ENCODE data around the gene TREM1. TPM values are rescaled to one million over a fixed set of nuclear protein-coding genes. Genes with fewer than 3 reads are reported as not detected.

The TREM1 gene
- polyA plus RNA-seq, 1 donor (not counting 4 experiments of a cell fraction or from before 2014, with no cell fraction given) = not detected

- Histone ChIP-seq H3K27me3 (ENCODE audit: control insufficient read depth, extremely low read depth, insufficient read depth, low read length) (peaks cover 5% of the 10 kb centered on the region), H3K9ac (ENCODE audit: control insufficient read depth, extremely low read depth, insufficient read depth, low read length) (no peak overlapping the region), H3K4me1 (ENCODE audit: control insufficient read depth, extremely low read depth, insufficient read depth, low read length) (no peaks in the 10 kb centered on the region), H3K9me1 (ENCODE audit: control insufficient read depth, extremely low read depth, insufficient read depth, low read length) (no peaks in the 10 kb centered on the region), H3K79me2 (ENCODE audit: control insufficient read depth, insufficient read depth, low read length) (no peaks in the 10 kb centered on the region), H2AFZ (ENCODE audit: control insufficient read depth, low read length) (no peak overlapping the region), H3K4me3 (ENCODE audit: control insufficient read depth in 2 of 3, extremely low read depth in 1 of 3, insufficient read depth in 2 of 3, low read depth in 1 of 3, low read length in 3 of 3) (no peak overlapping the region), H3K27ac (ENCODE audit: control insufficient read depth, insufficient read depth, low read length) (no peak overlapping the region), H3K4me2 (ENCODE audit: control insufficient read depth, extremely low read depth, insufficient read depth, low read depth, low read length) (no peak overlapping the region), H3K36me3 (ENCODE audit: control insufficient read depth in 2 of 2, extremely low read depth in 1 of 2, insufficient read depth in 2 of 2, low read length in 2 of 2) (no peaks in the 10 kb centered on the region), H4K20me1 (ENCODE audit: control insufficient read depth, extremely low read depth, insufficient read depth, low read length) (no peaks in the 10 kb centered on the region), H3K9me3 (ENCODE audit: control insufficient read depth, low read depth, low read length) (no peaks in the 10 kb centered on the region)
- dilution Hi-C loops (cut with MboI; ENCODE audit: extremely low pct_ligation_motif_present, low sequenced_read_pairs) = no loop called here
- FAIRE-seq (no peak), DNase-seq (ENCODE audit: low read depth, low spot score) (no peak)
- TF ChIP-seq EZH2 (IDR thresholded peaks at IDR 0.05; ENCODE audit: low read length) (no peak), CTCF (optimal IDR thresholded peaks at IDR 0.05 in 1 of 3, IDR thresholded peaks at IDR 0.05 in 1 of 3, conservative IDR thresholded peaks at IDR 0.05 in 1 of 3; ENCODE audit: extremely low read depth in 1 of 3, insufficient read depth in 2 of 3, low read length in 3 of 3) (no peak)
Observed at GRCh38 chr6:41294214-41294872, 7.9 kb upstream of the TREM1 start.

GRCh38 chr6:41291717-41292116, 5.2 kb upstream of the TREM1 start:
- dilution Hi-C loops (cut with MboI; ENCODE audit: extremely low pct_ligation_motif_present, low sequenced_read_pairs) = no loop called here
- H3K27me3 ChIP-seq (ENCODE audit: control insufficient read depth, extremely low read depth, insufficient read depth, low read length) = peaks cover 5% of the 10 kb centered on the region
- H3K79me2 ChIP-seq (ENCODE audit: control insufficient read depth, insufficient read depth, low read length) = no peaks in the 10 kb centered on the region
- no peaks in the 10 kb centered on the region for H3K9me3 ChIP-seq (ENCODE audit: control insufficient read depth, low read depth, low read length)
- H2AFZ ChIP-seq (ENCODE audit: control insufficient read depth, low read length) = no peak overlapping the region
- no peak for FAIRE-seq
- H3K27ac ChIP-seq (ENCODE audit: control insufficient read depth, insufficient read depth, low read length) = no peak overlapping the region
- no peak overlapping the region for H3K4me3 ChIP-seq (ENCODE audit: control insufficient read depth in 2 of 3, extremely low read depth in 1 of 3, insufficient read depth in 2 of 3, low read depth in 1 of 3, low read length in 3 of 3)
- no peaks in the 10 kb centered on the region for H4K20me1 ChIP-seq (ENCODE audit: control insufficient read depth, extremely low read depth, insufficient read depth, low read length)
- no peaks in the 10 kb centered on the region for H3K9me1 ChIP-seq (ENCODE audit: control insufficient read depth, extremely low read depth, insufficient read depth, low read length)
- no peak for DNase-seq (ENCODE audit: low read depth, low spot score)
- H3K36me3 ChIP-seq (ENCODE audit: control insufficient read depth in 2 of 2, extremely low read depth in 1 of 2, insufficient read depth in 2 of 2, low read length in 2 of 2) = no peaks in the 10 kb centered on the region
- H3K9ac ChIP-seq (ENCODE audit: control insufficient read depth, extremely low read depth, insufficient read depth, low read length) = no peak overlapping the region
- no peak for TF ChIP-seq CTCF (optimal IDR thresholded peaks at IDR 0.05 in 1 of 3, IDR thresholded peaks at IDR 0.05 in 1 of 3, conservative IDR thresholded peaks at IDR 0.05 in 1 of 3; ENCODE audit: extremely low read depth in 1 of 3, insufficient read depth in 2 of 3, low read length in 3 of 3)
- no peak for TF ChIP-seq EZH2 (IDR thresholded peaks at IDR 0.05; ENCODE audit: low read length)
- H3K4me2 ChIP-seq (ENCODE audit: control insufficient read depth, extremely low read depth, insufficient read depth, low read depth, low read length) = no peak overlapping the region
- peaks cover 2% of the 10 kb centered on the region for H3K4me1 ChIP-seq (ENCODE audit: control insufficient read depth, extremely low read depth, insufficient read depth, low read length)
